ENCODE results near the gene SPINK8.

DNA sequence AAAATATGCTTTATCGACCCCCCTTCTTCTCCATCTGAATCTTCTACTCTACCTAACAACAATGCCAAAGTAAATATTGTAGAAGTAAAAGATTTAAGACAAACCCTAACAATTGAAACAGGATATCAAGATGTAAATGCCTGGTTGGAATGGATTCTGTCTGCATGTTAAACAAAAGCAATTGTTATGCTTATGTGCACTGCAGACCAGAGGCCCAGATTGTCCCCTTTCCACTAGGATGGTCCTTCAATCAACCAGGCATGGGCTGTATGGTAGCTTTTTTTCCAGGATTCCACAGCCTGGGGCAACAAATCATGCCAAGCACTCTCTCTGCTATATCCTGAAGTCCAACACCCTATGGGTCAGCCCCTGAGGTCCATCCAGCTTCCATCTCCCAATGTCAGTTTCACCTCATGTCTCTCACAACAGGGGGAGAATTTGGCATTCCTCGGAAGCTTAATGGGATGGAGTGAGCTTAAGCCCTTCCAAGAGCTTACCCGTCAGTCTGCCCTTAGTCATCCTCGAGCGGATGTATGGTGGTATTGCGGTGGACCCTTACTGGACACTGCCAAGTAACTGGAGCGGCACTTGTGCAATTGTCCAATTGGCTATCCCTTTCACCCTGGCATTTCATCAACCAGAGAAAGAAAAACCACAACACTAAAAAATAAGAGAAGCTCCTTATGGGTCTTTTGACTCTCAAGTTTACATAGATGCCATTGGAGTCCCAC, 56.4 kb downstream of the SPINK8 start:
- TF ChIP-seq EZH2 (IDR thresholded peaks at IDR 0.05; ENCODE audit: insufficient read depth, poor library complexity, severe bottlenecking) (no peak), EZH2phosphoT487 (IDR thresholded peaks at IDR 0.05; ENCODE audit: insufficient read depth, low read depth) (no peak)
